Neutrophil (primary cell): Measurements from ENCODE around the gene CHD2.

Experiments
- H3K27ac ChIP-seq: fragments of 200-600 bp; sonication (generic); 2 replicates; pipeline ENCODE4 v1.5.1; 2016; ENCODE audit warnings: mild to moderate bottlenecking, moderate library complexity
- H3K27me3 ChIP-seq: fragments of 200-600 bp; sonication (generic); 2 replicates; pipeline ENCODE4 v1.6.0; 2016; ENCODE audit warnings: mild to moderate bottlenecking
- H3K36me3 ChIP-seq: fragments of 200-600 bp; sonication (generic); 2 replicates; pipeline ENCODE4 v1.5.1; 2017
- H3K4me1 ChIP-seq, 2 experiments: fragments of 200-600 bp in 1 of 2; sonication (generic) in 1 of 2; 1 replicate in 1 of 2; 2 replicates in 1 of 2; pipeline versions ENCODE4 v1.5.1 to v1.6.1; 2013 to 2016; ENCODE audit warnings: low read depth in 1 of 2, low read length in 1 of 2, mild to moderate bottlenecking in 1 of 2, moderate library complexity in 1 of 2; ENCODE audit not compliant: control insufficient read depth in 1 of 2, insufficient read depth in 1 of 2
- H3K4me3 ChIP-seq, 2 experiments: fragments of 200-600 bp in 1 of 2; sonication (generic) in 1 of 2; 1 replicate in 1 of 2; 2 replicates in 1 of 2; pipeline ENCODE4 v1.5.1; 2013 to 2016; ENCODE audit warnings: low read depth in 1 of 2, low read length in 1 of 2, mild to moderate bottlenecking in 1 of 2, moderate library complexity in 1 of 2
- H3K9me3 ChIP-seq: fragments of 200-600 bp; sonication (generic); 2 replicates; pipeline ENCODE4 v1.5.1; 2016
- CTCF ChIP-seq: fragments of 200-600 bp; sonication (generic); IDR thresholded peaks from 2 replicates; pipeline ENCODE4 v1.5.1; 2016; ENCODE audit warnings: antibody characterized with exemption

Gene CHD2

DNA sequence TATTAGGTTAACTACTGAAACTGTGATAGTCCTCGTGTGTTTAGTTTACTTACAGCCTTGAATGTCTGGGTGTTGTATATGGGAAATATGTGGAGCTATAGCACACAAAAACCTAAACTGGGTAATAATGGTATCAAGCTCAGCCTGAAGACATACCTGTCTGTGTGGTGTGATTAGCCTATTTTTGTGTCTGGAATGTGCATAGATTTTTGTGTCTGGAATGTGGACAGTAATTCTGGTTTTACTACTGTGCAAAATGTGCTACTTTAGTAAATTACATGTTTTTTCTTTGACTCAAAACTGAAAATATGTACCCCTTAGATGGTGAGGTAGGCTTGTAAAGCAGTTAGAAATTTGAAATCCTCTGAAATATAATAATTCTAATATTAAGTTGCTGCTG lies 43.5 kb downstream of the CHD2 start:
- no peak for TF ChIP-seq CTCF
- Histone ChIP-seq H3K4me1 (no peaks in the 10 kb centered on the region), H3K9me3 (peaks cover 7% of the 10 kb centered on the region), H3K4me3 (no peak overlapping the region), H3K27me3 (no peaks in the 10 kb centered on the region), H3K27ac (no peak overlapping the region), H3K36me3 (peaks cover 96% of the 10 kb centered on the region)

- peak overlapping the region; percentile 24 for H3K27ac ChIP-seq
- no peaks in the 10 kb centered on the region for H3K4me1 ChIP-seq
- H3K9me3 ChIP-seq, result peaks cover 19% of the 10 kb centered on the region
- TF ChIP-seq CTCF, result no peak
- no peaks in the 10 kb centered on the region for H3K27me3 ChIP-seq
- H3K36me3 ChIP-seq, result peaks cover 96% of the 10 kb centered on the region
- no peak overlapping the region for H3K4me3 ChIP-seq
These were observed 44.9 kb downstream of the CHD2 start for GRCh38 chr15:92944946-92945521.

- Histone ChIP-seq H3K27me3 (no peaks in the 10 kb centered on the region), H3K27ac (no peak overlapping the region), H3K9me3 (peaks cover 20% of the 10 kb centered on the region), H3K36me3 (peaks cover 98% of the 10 kb centered on the region), H3K4me3 (no peak overlapping the region), H3K4me1 (no peaks in the 10 kb centered on the region)
- no peak for TF ChIP-seq CTCF
These were observed 47.1 kb downstream of the CHD2 start for GRCh38 chr15:92947071-92947730.

DNA sequence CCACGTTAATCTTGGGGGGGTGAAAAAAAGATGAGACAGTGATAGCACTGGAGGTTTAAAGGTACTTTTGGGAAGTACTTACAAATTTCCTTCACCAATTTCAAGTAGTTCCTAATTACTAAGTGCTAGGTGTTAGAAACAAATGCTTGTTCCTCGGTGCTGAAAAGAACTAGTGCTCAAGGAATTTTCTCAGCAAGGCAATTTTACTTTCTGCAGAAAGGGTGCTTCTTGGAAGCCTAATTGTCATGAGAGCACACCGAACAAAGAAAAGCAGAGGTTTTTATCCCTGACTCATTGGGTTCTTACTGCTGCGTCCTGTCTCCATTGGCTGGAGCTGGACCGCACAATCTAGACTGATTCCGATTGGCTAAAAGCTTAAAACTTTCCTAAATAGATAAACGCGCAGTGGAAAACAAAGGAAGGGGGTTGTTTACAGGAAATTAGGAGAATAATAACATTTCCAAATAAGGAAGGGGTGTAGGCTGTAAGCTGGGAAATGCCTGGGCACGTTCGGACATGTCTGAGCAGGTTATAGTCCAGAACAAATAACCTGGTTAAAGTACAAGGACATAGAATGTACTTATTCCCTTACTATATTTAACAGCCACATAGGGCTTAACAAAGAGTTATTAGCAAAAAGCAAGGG lies 49.6 kb downstream of the CHD2 start:
- H3K9me3 ChIP-seq, result peaks cover 20% of the 10 kb centered on the region
- H3K4me1 ChIP-seq, result no peaks in the 10 kb centered on the region
- H3K4me3 ChIP-seq, result no peak overlapping the region
- H3K27ac ChIP-seq, result peak overlapping the region; percentile 2
- TF ChIP-seq CTCF, result no peak
- peaks cover 98% of the 10 kb centered on the region for H3K36me3 ChIP-seq
- H3K27me3 ChIP-seq, result no peaks in the 10 kb centered on the region

DNA sequence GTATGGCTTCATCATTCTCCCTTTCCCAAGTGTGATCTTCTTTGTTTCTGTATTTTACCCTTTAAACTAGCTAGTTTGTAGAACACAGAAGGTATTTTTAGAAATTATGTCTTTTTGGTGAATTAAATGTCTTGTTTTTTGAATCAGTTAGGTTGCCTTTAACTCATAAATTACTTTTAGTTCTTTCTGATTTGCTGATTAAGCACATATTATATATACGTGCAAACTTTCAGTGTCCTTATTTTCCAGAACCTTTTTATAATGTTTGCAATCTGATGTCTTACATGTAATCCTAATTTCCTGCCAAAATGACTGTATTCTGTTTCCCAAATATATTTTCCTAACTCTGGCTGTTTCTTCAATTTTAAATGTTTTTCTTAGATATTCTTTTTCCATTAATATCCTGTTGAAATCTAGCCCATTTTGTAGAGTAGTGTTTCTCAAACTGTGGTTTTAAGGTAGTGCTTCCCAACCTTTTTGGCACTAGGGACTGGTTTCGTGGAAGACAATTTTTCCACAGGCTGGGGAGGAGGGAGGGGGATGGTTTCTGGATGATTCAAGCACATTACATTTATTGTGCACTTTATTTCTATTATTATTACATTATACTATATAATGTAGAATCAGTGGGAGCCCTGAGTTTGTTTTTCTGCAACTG lies 51.8 kb downstream of the CHD2 start:
- Histone ChIP-seq H3K27me3 (no peaks in the 10 kb centered on the region), H3K4me3 (no peak overlapping the region), H3K36me3 (peaks cover 99% of the 10 kb centered on the region), H3K4me1 (no peaks in the 10 kb centered on the region), H3K9me3 (peaks cover 20% of the 10 kb centered on the region), H3K27ac (peak overlapping the region; percentile 8)
- TF ChIP-seq CTCF, result no peak
